ENCODE data around the gene GAS5.
"Not testable (repeated sequence)": the region's sequence is repeated elsewhere in the genome, so short reads cannot be mapped to it uniquely, and the experiment has no call there.

GAS5 gene

GRCh38 chr1:173888749-173889148 is 21.0 kb upstream of the GAS5 start:
- peaks cover 19% of the 10 kb centered on the region for H3K36me3 Mint-ChIP-seq (ENCODE audit: low read depth)
- TF ChIP-seq, protein P1, sequence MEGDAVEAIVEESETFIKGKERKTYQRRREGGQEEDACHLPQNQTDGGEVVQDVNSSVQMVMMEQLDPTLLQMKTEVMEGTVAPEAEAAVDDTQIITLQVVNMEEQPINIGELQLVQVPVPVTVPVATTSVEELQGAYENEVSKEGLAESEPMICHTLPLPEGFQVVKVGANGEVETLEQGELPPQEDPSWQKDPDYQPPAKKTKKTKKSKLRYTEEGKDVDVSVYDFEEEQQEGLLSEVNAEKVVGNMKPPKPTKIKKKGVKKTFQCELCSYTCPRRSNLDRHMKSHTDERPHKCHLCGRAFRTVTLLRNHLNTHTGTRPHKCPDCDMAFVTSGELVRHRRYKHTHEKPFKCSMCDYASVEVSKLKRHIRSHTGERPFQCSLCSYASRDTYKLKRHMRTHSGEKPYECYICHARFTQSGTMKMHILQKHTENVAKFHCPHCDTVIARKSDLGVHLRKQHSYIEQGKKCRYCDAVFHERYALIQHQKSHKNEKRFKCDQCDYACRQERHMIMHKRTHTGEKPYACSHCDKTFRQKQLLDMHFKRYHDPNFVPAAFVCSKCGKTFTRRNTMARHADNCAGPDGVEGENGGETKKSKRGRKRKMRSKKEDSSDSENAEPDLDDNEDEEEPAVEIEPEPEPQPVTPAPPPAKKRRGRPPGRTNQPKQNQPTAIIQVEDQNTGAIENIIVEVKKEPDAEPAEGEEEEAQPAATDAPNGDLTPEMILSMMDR (IDR thresholded peaks at IDR 0.05), result no peak
- H3K27ac Mint-ChIP-seq, result no peak overlapping the region
- H3K4me1 Mint-ChIP-seq, result no peaks in the 10 kb centered on the region
- no peak overlapping the region for H3K4me3 Mint-ChIP-seq
- DNase-seq, result no peak
- H3K9me3 Mint-ChIP-seq, result no peaks in the 10 kb centered on the region
- H3K27me3 Mint-ChIP-seq (ENCODE audit: low read depth, poor library complexity), result no peaks in the 10 kb centered on the region

DNA sequence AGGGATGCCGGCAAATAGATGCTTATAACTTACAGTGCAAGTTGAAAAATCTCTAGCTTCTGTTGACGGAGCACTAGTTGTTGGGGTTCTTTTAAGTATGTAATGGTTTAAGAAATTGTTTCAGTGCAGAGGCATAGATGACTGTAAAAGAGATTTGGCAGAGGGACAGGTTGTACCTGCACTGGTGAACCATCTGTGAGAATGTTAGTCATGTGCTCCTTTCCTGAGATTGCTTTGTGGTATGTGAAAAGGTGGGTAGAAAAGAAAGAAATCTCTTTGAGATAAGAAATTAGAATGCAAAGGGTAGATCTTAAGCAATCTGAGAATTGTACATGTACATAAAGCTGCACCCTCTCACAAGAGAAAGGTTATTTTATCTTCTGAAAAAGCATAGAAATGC is 19.8 kb upstream of the GAS5 start:
- Mint-ChIP-seq H3K27me3 (ENCODE audit: low read depth, poor library complexity) (no peaks in the 10 kb centered on the region), H3K4me1 (no peaks in the 10 kb centered on the region), H3K4me3 (no peak overlapping the region), H3K27ac (no peak overlapping the region), H3K36me3 (ENCODE audit: low read depth) (peaks cover 18% of the 10 kb centered on the region), H3K9me3 (no peaks in the 10 kb centered on the region)
- TF ChIP-seq, protein P1 (IDR thresholded peaks at IDR 0.05), result no peak
- no peak for DNase-seq

DNA sequence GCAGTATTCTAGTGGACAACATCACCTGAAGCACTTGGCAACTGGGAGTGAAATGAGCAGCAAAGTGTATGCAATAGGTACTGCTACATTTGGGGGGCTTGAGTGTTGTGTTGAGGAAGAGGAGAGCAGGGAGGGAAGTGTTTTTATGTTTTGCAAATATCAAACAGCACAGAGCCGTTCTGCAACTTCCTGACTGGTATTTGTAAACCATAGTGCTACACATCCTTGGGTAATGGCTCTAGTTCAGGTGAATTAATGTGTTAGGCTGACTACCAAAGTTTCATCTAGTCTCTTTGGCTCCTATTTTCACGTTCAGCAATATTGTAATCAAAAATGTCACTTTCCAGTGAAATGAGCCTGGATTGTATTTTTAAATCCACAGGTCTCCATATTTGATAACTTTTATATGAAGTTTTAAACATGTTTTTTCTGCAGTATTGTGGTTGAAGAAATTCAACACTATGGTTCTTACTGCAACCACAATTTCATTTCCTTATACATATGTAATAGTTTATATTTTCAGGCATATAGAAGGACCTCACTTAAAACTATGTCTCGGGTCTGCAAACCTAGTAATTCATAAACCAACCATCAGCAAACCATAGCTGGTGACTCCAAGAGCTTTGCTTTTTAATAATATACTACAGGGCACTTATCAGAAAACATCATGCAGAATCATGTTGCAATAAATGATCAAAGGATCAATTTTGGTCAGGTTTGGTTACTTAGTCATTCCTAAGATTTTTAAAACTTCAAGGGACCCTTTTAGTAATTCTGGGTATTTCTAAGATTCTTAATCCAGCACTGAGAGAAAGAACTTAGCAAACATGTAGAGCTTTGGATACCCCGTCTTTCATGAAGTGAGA is 19.2 kb upstream of the GAS5 start:
- Mint-ChIP-seq H3K4me3 (no peak overlapping the region), H3K27ac (no peak overlapping the region), H3K27me3 (ENCODE audit: low read depth, poor library complexity) (no peaks in the 10 kb centered on the region), H3K36me3 (ENCODE audit: low read depth) (peaks cover 18% of the 10 kb centered on the region), H3K4me1 (no peaks in the 10 kb centered on the region), H3K9me3 (no peaks in the 10 kb centered on the region)
- TF ChIP-seq, protein P1 (IDR thresholded peaks at IDR 0.05), result no peak
- no peak for DNase-seq

- peak overlapping the region; percentile 65 for H3K27ac Mint-ChIP-seq
- TF ChIP-seq, protein P1 (IDR thresholded peaks at IDR 0.05), result no peak
- no peaks in the 10 kb centered on the region for H3K9me3 Mint-ChIP-seq
- H3K36me3 Mint-ChIP-seq (ENCODE audit: low read depth), result peaks cover 31% of the 10 kb centered on the region
- H3K4me1 Mint-ChIP-seq, result no peaks in the 10 kb centered on the region
- DNase-seq, result no peak
- H3K4me3 Mint-ChIP-seq, result no peak overlapping the region
- no peaks in the 10 kb centered on the region for H3K27me3 Mint-ChIP-seq (ENCODE audit: low read depth, poor library complexity)
Observed at GRCh38 chr1:173884701-173885100, 16.9 kb upstream of the GAS5 start.

DNA sequence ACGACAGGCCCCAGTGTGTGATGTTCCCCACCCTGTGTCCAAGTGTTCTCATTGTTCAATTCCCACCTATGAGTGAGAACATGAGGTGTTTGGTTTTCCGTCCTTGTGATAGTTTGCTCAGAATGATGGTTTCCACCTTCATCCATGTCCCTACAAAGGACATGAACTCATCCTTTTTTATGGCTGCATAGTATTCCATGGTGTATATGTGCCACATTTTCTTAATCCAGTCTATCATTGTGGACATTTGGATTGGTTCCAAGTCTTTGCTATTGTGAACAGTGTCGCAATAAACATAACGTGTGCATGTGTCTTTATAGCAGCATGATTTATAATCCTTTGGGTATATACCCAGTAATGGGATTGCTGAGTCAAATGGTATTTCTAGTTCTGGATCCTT is 13.3 kb upstream of the GAS5 start:
- DNase-seq; H3K27ac Mint-ChIP-seq; H3K9me3 Mint-ChIP-seq; H3K27me3 Mint-ChIP-seq (ENCODE audit: low read depth, poor library complexity); H3K4me1 Mint-ChIP-seq; H3K4me3 Mint-ChIP-seq: not testable (repeated sequence)
- peaks cover 40% of the 10 kb centered on the region for H3K36me3 Mint-ChIP-seq (ENCODE audit: low read depth)

- TF ChIP-seq, protein P1 (IDR thresholded peaks at IDR 0.05), result no peak
- Mint-ChIP-seq H3K27ac (peak overlapping the region; percentile 10), H3K4me1 (no peaks in the 10 kb centered on the region), H3K9me3 (no peaks in the 10 kb centered on the region), H3K27me3 (ENCODE audit: low read depth, poor library complexity) (no peaks in the 10 kb centered on the region), H3K36me3 (ENCODE audit: low read depth) (peaks cover 52% of the 10 kb centered on the region), H3K4me3 (no peak overlapping the region)
- no peak for DNase-seq
Observed at GRCh38 chr1:173878251-173878650, 10.5 kb upstream of the GAS5 start.

All from nephron progenitor cell (in vitro differentiated cells).